Lung (tissue), 12 donors: ENCODE data around the gene ALG9. TPM values are rescaled to one million over a fixed set of nuclear protein-coding genes. Genes with fewer than 3 reads are reported as not detected.

Experiments
- ATAC-seq: fragments of 200-7000 bp; cut with Tn5 transposase; one replicate; pipeline ENCODE4 v1.9.1; 2020; ENCODE audit warnings: moderate number of reproducible peaks; ENCODE audit not compliant: insufficient read depth, low FRiP score
- DNase-seq, 3 donors: peaks; one replicate each; pipeline ENCODE4 v3.0.0-alpha.2; 2013 to 2017
- H3K27ac ChIP-seq, 2 donors: one replicate each; pipeline ENCODE4 v1.5.1; 2013; ENCODE audit warnings: mild to moderate bottlenecking in 2 of 2, moderate library complexity in 2 of 2, control low read depth in 1 of 2, inconsistent platforms in 1 of 2, low read depth in 1 of 2, low read length in 1 of 2
- H3K27me3 ChIP-seq, 3 donors: one replicate each; pipeline ENCODE4 v1.5.1; 2013; ENCODE audit warnings: low read length in 2 of 3; ENCODE audit not compliant: control insufficient read depth in 3 of 3, insufficient read depth in 3 of 3
- H3K36me3 ChIP-seq, 4 donors: one replicate each; pipeline ENCODE4 v1.5.1; 2013; ENCODE audit warnings: low read length in 4 of 4, mild to moderate bottlenecking in 1 of 4, moderate library complexity in 1 of 4; ENCODE audit not compliant: control insufficient read depth in 4 of 4, insufficient read depth in 4 of 4
- H3K4me1 ChIP-seq, 5 donors: one replicate each; pipeline ENCODE4 v1.5.1; 2013; ENCODE audit warnings: low read length in 5 of 5, mild to moderate bottlenecking in 2 of 5, moderate library complexity in 1 of 5; ENCODE audit not compliant: control insufficient read depth in 5 of 5, insufficient read depth in 5 of 5
- H3K4me3 ChIP-seq: one replicate; pipeline ENCODE4 v1.5.1; 2013; ENCODE audit warnings: mild to moderate bottlenecking, control low read depth, moderate library complexity
- H3K9ac ChIP-seq, 2 donors: one replicate each; pipeline ENCODE4 v1.5.1; 2013; ENCODE audit warnings: low read length in 2 of 2, control low read depth in 1 of 2; ENCODE audit not compliant: insufficient read depth in 1 of 2
- H3K9me3 ChIP-seq, 4 donors: one replicate each; pipeline ENCODE4 v1.5.1; 2013; ENCODE audit warnings: low read length in 3 of 4, mild to moderate bottlenecking in 1 of 4, moderate library complexity in 1 of 4; ENCODE audit not compliant: control insufficient read depth in 4 of 4, insufficient read depth in 3 of 4
- CTCF ChIP-seq: IDR thresholded peaks from 2 replicates; pipeline ENCODE4 v1.5.1; 2012; ENCODE audit warnings: mild to moderate bottlenecking; ENCODE audit errors: control extremely low read depth, extremely low read depth
- WGBS, 2 donors: extraction: QIAGEN DNeasy Blood & Tissue Kit; methylation state at CpG; one replicate each; pipeline ENCODE4 v1.1.7; 2013; 5-methylcytosine and 5-hydroxymethylcytosine counted together
- polyA plus RNA-seq, 2 donors: library from polyadenylated mRNA; stranded (reverse); fragments of 200-250 nt; gene quantifications; one replicate each; pipeline ENCODE4 v1.2.1, GENCODE V29; 2013
- total RNA-seq, 2 donors: library from RNA; depleted of rRNA in 1 of 2; stranded (reverse); fragments of >200 nt in 1 of 2; gene quantifications; one replicate each; pipeline ENCODE4 v1.2.1, GENCODE V29; 2014 to 2021
- donor health status: control.
- donor health status: control.
- donor health status: Bipolar disorder and iron deficiency.
- donor health status: healthy.
- donor health status: DM: yes; HTN: yes; CAD: no.

Gene ALG9
- total and polyA plus RNA-seq, 4 donors, result 11.4 to 43.4 (median 25.9) TPM

GRCh38 chr11:111836162-111836561 lies 35.2 kb downstream of the ALG9 start:
- no peaks in the 10 kb centered on the region for H3K9me3 ChIP-seq
- no peak for TF ChIP-seq CTCF
- no peak overlapping the region for H3K27ac ChIP-seq
- peaks cover 10 to 33% (median 20%) of the 10 kb centered on the region in 4 donors for H3K36me3 ChIP-seq
- peaks cover 0 to under 1% (median 0%) of the 10 kb centered on the region in 5 donors for H3K4me1 ChIP-seq
- no peak overlapping the region for H3K4me3 ChIP-seq
- no peaks in the 10 kb centered on the region for H3K27me3 ChIP-seq
- ATAC-seq (no peak), DNase-seq (no peak)
- no peak overlapping the region for H3K9ac ChIP-seq
- 66 to 73% methylated on average over 1 of the region's 1 CpG for WGBS, 2 donors

- DNase-seq (no peak), ATAC-seq (no peak)
- H3K9ac ChIP-seq, result no peak overlapping the region
- no peak overlapping the region for H3K4me3 ChIP-seq
- WGBS, 2 donors, result 96 to 98% methylated on average over 7 of the region's 7 CpGs
- TF ChIP-seq CTCF, result no peak
- H3K9me3 ChIP-seq, result no peaks in the 10 kb centered on the region
- H3K36me3 ChIP-seq, result peaks cover 11 to 33% (median 20%) of the 10 kb centered on the region in 4 donors
- H3K27ac ChIP-seq, result no peak overlapping the region
- H3K4me1 ChIP-seq, result no peaks in the 10 kb centered on the region
- no peaks in the 10 kb centered on the region for H3K27me3 ChIP-seq
Measured at GRCh38 chr11:111835665-111836064, 35.7 kb downstream of the ALG9 start.

- Histone ChIP-seq H3K4me3 (no peak overlapping the region), H3K9ac (no peak overlapping the region), H3K9me3 (no peaks in the 10 kb centered on the region), H3K4me1 (no peaks in the 10 kb centered on the region), H3K36me3 (peaks cover 11 to 25% (median 19%) of the 10 kb centered on the region in 4 donors), H3K27me3 (no peaks in the 10 kb centered on the region), H3K27ac (no peak overlapping the region)
- WGBS, 2 donors, result 94 to 95% methylated on average over 3 of the region's 3 CpGs
- no peak for DNase-seq
- TF ChIP-seq CTCF, result no peak
- no peak for ATAC-seq
Measured at GRCh38 chr11:111834432-111835163, 36.8 kb downstream of the ALG9 start.
